Heart right ventricle (tissue), 16 donors: ENCODE results near the gene THBD. TPM values are rescaled to one million over a fixed set of nuclear protein-coding genes. Genes with fewer than 3 reads are reported as not detected.

Experiments used
- ATAC-seq, 8 donors: fragments of 200-7000 bp; cut with Tn5 transposase; one replicate each; pipeline ENCODE4 v1.9.1; 2020; ENCODE audit warnings: mild to moderate bottlenecking in 8 of 8, moderate library complexity in 8 of 8, moderate number of reproducible peaks in 1 of 8
- DNase-seq, 2 donors: peaks; one replicate each; pipeline ENCODE4 v3.0.0-alpha.2; 2020
- H3K27ac ChIP-seq, 10 donors: fragments of 200-600 bp; sonication (generic) in 2 of 10; one replicate each; pipeline versions ENCODE4 v1.5.0 to v1.8.0; 2020 to 2022; ENCODE audit warnings: mild to moderate bottlenecking in 3 of 10
- H3K27me3 ChIP-seq, 7 donors: fragments of 200-600 bp; one replicate each; pipeline ENCODE4 v1.8.0; 2021 to 2022; ENCODE audit warnings: mild to moderate bottlenecking in 2 of 7
- H3K36me3 ChIP-seq, 9 donors: fragments of 200-600 bp; sonication (generic) in 1 of 9; one replicate each; pipeline versions ENCODE4 v1.5.0 to v1.8.0; 2020 to 2022; ENCODE audit warnings: mild to moderate bottlenecking in 2 of 9
- H3K4me1 ChIP-seq, 9 donors: fragments of 200-600 bp; sonication (generic) in 1 of 9; one replicate each; pipeline versions ENCODE4 v1.5.0 to v1.8.0; 2020 to 2022; ENCODE audit warnings: mild to moderate bottlenecking in 4 of 9
- H3K4me3 ChIP-seq, 10 donors: fragments of 200-600 bp; sonication (generic) in 2 of 10; one replicate each; pipeline versions ENCODE4 v1.5.0 to v1.8.0; 2020 to 2022; ENCODE audit warnings: mild to moderate bottlenecking in 7 of 10, moderate library complexity in 2 of 10
- H3K9me3 ChIP-seq, 11 donors: fragments of 200-600 bp in 10 of 11; sonication (generic) in 2 of 11; one replicate each; pipeline versions ENCODE4 v1.5.0 to v1.8.0; 2013 to 2022; ENCODE audit warnings: mild to moderate bottlenecking in 2 of 11, control low read depth in 1 of 11, moderate library complexity in 1 of 11
- CTCF ChIP-seq, 9 donors: fragments of 200-600 bp; sonication (generic) in 2 of 9; IDR thresholded peaks; one replicate each; pipeline versions ENCODE4 v1.5.0 to v1.8.0; 2021 to 2022; ENCODE audit warnings: antibody characterized with exemption in 9 of 9, mild to moderate bottlenecking in 5 of 9, moderate library complexity in 1 of 9
- WGBS, 2 donors: extraction: QIAGEN DNeasy Blood & Tissue Kit; methylation state at CpG; one replicate each; pipeline ENCODE4 v1.1.7; 2013; ENCODE audit warnings: inconsistent platforms in 1 of 2; 5-methylcytosine and 5-hydroxymethylcytosine counted together
- intact Hi-C, 10 donors: fragments of 100-400 bp; cut with DNase I; formaldehyde crosslinking; loops; one replicate each; pipeline versions ENCODE4 v1.11.1 to v1.14.2; 2022
- polyA plus RNA-seq, 2 donors: library from polyadenylated mRNA; stranded (reverse); fragments of 200-250 nt; gene quantifications; one replicate each; pipeline ENCODE4 v1.2.3, GENCODE V29; 2013
- total RNA-seq, 10 donors: library from RNA; stranded (reverse); fragmentation: NEBNext Ultra II Directional in 3 of 10; extraction: Animal tissue kit (Norgen Biotek cat#: 25700) in 3 of 10; gene quantifications; one replicate each; pipeline versions ENCODE4 v1.2.1 to v1.2.4, GENCODE V29; 2021 to 2023
- donor health status: Arrhythmogenic right ventricular cardiomyopathy.
- donor health status: ischemic (EF 13 %, LVEDD 7.1; RV severe dilation, severe dysfunction).
- donor health status: healthy with polysubstance abuse.
- donor health status: DM: no; HTN: yes; CAD: no.
- donor health status: DM: no; HTN: no; CAD: no.
- donor health status: ischemic (EF 25% LVEDD 6.9; RV normal size, moderate dysfunction).
- donor health status: ischemic (EF 25% LVEDD 5.7; RV mildly dilated, moderate dysfunction).
- donor health status: healthy.
- donor health status: DM: yes; HTN: yes; CAD: no.
- donor health status: Ischemic cardiomyopathy.
- donor health status: ischemic (EF 35%, LVEDD 5.7; RV mildly dilated, moderate dysfunction).
- donor health status: nonischemic (EF 11% LVEDD 7.7; RV severe dilation, severe dysfunction).
- donor health status: DM: yes; HTN: yes; CAD: no.
- donor health status: PGD.
- donor health status: ischemic (EF 29% LVEDD 5.4; RV normal size, mild dysfunction).
- donor health status: nonischemic (EF 23%, LVEDD 6.1; RV moderate dilation, normal function).

THBD gene
- total and polyA plus RNA-seq, 12 donors = 11.1 to 61.0 (median 17.4) TPM

GRCh38 chr20:23018941-23019340 lies 30.5 kb downstream of the THBD start:
- TF ChIP-seq CTCF (IDR thresholded peaks at IDR 0.05) = no peak
- Histone ChIP-seq H3K27ac (no peak overlapping the region), H3K9me3 (peaks cover 0 to 4% (median 0%) of the 10 kb centered on the region in 11 donors), H3K4me3 (no peak overlapping the region), H3K27me3 (no peaks in the 10 kb centered on the region), H3K4me1 (peaks cover 0 to 14% (median 0%) of the 10 kb centered on the region in 9 donors), H3K36me3 (no peaks in the 10 kb centered on the region)
- intact Hi-C loops = no loop called here
- ATAC-seq = no peak
- WGBS, 2 donors = 93 to 96% methylated on average over 11 of the region's 11 CpGs
- no peak for DNase-seq

- Histone ChIP-seq H3K9me3 (peaks cover 0 to 4% (median 0%) of the 10 kb centered on the region in 11 donors), H3K36me3 (no peaks in the 10 kb centered on the region), H3K4me3 (no peak overlapping the region), H3K27me3 (no peaks in the 10 kb centered on the region), H3K4me1 (peaks cover 0 to 16% (median 4%) of the 10 kb centered on the region in 9 donors), H3K27ac (no peak overlapping the region)
- intact Hi-C loops = no loop called here
- DNase-seq (no peak), ATAC-seq (no peak)
- TF ChIP-seq CTCF (IDR thresholded peaks at IDR 0.05) = no peak
These were observed 31.0 kb downstream of the THBD start for GRCh38 chr20:23018432-23018831.

- Histone ChIP-seq H3K4me1 (peaks cover 0 to 16% (median 5%) of the 10 kb centered on the region in 9 donors), H3K9me3 (peaks cover 0 to 4% (median 0%) of the 10 kb centered on the region in 11 donors), H3K4me3 (no peak overlapping the region), H3K27ac (no peak overlapping the region), H3K36me3 (no peaks in the 10 kb centered on the region), H3K27me3 (no peaks in the 10 kb centered on the region)
- ATAC-seq = no peak
- intact Hi-C loops = no loop called here
- no peak for DNase-seq
- 85 to 95% methylated on average over 2 of the region's 2 CpGs for WGBS, 2 donors
- TF ChIP-seq CTCF (IDR thresholded peaks at IDR 0.05) = no peak
These were observed 32.0 kb downstream of the THBD start for GRCh38 chr20:23017516-23017915.

- H3K27me3 ChIP-seq = no peaks in the 10 kb centered on the region
- H3K4me1 ChIP-seq = peaks cover 0 to 14% (median 5%) of the 10 kb centered on the region in 9 donors
- DNase-seq (peak in 1 of 2 donors; percentile 61), ATAC-seq (peak in 7 of 8 donors; percentile 68 to 90 (median 85))
- H3K36me3 ChIP-seq = no peaks in the 10 kb centered on the region
- intact Hi-C loops = no loop called here
- no peak overlapping the region for H3K27ac ChIP-seq
- TF ChIP-seq CTCF (IDR thresholded peaks at IDR 0.05) = no peak
- peaks cover 0 to 4% (median 0%) of the 10 kb centered on the region in 11 donors for H3K9me3 ChIP-seq
- H3K4me3 ChIP-seq = no peak overlapping the region
- WGBS, 2 donors = 37 to 57% methylated on average over 5 of the region's 5 CpGs
These were observed 36.0 kb downstream of the THBD start for GRCh38 chr20:23013429-23013828.
